ENCODE data around the gene CHST9.
"Not testable (repeated sequence)": the region's sequence is repeated elsewhere in the genome, so short reads cannot be mapped to it uniquely, and the experiment has no call there.

DNA sequence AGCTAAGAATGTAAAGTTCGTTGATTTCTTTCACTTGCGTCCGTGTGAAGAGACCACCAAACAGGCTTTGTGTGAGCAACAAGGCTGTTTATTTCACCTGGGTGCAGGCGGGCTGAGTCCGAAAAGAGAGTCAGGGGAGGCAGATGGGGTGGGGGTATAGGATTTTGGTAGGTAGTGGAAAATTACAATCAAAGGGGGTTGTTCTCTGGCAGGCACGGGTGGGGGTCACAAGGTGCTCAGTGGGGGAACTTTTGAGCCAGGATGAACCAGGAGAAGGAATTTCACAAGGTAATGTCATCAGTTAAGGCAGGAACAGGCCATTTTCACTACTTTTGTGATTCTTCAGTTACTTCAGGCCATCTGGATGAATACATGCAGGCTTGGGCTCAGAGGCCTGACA, 46.6 kb upstream of the CHST9 start:
- TF ChIP-seq POLR2A, CTCF, POLR2AphosphoS5 (IDR thresholded peaks at IDR 0.05): not testable (repeated sequence)

Data from prostate gland (tissue), 2 donors.